ENCODE data around the gene UNK.
"Not testable (repeated sequence)": the region's sequence is repeated elsewhere in the genome, so short reads cannot be mapped to it uniquely, and the experiment has no call there.

UNK gene

DNA sequence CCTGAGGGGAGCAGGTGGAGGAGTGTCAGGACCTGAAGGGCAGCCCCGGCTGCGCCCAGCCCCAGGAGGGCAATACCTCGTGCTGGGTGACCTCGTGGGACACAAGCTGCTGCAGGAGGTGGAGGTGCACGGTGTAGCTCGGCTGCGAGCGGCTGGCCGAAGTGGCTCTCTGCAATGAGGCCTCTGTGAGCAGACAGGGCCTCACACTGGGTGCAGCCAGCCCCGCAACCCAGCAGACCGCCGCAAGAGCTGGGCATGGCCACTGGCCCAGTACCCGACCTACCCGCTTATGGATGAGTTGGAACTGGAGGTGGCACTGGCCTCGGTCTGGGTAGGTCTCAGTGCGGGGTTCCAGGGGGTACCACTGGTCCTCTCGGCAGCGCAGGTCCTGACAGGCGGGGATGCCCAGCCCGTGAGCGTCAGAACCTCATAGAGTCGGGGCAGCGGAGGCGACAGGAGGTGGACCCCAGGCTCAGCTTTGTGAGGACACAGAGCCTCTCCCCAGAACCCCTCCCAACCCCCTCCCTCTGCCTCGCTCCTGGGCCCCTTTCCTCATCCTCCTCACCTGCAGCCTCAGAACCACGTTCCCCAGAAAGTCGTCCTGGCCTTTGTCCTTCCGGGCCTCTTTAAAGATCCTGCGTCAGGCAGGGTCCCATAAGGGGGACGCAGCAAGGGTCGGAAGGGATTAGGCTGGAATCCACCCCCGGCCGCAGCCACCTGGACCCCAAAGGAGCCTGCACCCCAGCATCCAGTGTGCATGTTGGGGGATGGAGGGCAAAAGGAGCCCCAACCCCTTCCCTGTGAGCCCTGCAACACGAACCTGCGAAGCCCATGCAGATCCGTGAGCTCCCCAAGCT lies 55.6 kb downstream of the UNK start:
- DNase-seq, result no peak

DNA sequence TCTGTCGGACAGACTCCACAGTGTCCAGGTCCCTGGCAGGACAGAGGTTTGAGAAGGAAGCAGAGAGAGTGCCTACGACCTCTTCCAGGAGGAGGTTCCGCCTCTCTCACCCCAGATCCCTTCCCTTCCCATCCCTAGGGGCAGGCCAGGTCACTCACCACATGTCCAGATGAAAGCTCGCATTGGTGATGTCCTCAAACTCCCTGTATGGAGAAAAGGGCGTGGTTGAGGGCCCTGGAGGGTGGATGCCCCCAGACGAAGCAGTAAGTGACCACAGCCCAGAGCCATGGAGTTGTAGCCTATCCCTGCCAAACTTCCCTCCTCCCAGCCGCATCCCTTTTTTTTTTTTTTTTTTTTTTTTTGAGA lies 56.2 kb downstream of the UNK start:
- no peak for DNase-seq

DNA sequence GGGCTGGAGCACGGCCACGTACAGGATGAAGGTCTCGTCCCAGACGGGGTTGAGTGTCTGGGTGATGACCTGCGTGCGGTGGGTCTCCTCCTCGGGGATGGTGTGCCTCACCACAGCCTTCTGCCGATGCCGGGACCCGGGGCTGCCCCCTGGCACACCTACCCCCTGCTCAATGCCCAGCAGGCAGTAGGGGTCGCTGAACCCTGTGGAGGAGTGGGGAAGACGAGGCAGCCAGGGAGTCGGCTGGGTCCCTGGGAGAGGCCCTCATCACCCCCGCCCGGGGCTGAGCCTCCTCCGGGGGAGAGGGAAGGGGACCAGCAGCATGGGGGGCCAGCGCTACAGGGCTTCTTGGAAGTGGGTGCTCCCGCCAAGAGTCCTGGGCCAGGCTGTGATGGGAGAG lies 57.8 kb downstream of the UNK start:
- DNase-seq, result no peak

DNA sequence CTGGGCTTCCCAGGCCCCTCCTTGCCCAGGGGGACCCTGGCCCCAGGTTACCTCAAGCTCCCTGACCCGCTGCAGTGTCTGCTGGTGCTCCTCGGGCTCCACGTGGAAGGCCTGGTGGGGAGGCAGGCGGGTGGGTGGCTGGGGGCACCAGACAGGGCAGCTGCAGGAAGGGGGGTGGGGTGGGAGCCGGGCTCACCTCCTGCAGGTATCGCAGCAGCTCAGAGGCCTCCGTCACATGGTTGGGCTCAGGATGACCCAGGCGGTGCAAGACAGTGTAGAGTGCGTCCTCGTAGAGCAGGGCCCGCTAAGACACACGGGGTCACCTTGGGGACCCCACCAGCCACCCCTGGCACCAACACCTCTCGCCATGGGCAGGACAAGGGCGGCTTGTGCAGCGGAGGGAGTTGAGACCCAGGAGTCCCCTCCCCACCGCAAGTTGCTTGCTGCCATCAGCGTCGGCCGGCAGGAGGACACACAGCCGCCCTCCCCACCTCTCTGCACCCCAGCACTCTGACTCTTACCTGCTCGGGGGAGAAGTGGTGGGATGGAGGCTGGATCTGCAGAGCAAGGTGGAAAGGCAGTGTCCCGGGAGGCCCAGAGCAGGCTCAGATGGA lies 58.5 kb downstream of the UNK start:
- no peak for DNase-seq

DNA sequence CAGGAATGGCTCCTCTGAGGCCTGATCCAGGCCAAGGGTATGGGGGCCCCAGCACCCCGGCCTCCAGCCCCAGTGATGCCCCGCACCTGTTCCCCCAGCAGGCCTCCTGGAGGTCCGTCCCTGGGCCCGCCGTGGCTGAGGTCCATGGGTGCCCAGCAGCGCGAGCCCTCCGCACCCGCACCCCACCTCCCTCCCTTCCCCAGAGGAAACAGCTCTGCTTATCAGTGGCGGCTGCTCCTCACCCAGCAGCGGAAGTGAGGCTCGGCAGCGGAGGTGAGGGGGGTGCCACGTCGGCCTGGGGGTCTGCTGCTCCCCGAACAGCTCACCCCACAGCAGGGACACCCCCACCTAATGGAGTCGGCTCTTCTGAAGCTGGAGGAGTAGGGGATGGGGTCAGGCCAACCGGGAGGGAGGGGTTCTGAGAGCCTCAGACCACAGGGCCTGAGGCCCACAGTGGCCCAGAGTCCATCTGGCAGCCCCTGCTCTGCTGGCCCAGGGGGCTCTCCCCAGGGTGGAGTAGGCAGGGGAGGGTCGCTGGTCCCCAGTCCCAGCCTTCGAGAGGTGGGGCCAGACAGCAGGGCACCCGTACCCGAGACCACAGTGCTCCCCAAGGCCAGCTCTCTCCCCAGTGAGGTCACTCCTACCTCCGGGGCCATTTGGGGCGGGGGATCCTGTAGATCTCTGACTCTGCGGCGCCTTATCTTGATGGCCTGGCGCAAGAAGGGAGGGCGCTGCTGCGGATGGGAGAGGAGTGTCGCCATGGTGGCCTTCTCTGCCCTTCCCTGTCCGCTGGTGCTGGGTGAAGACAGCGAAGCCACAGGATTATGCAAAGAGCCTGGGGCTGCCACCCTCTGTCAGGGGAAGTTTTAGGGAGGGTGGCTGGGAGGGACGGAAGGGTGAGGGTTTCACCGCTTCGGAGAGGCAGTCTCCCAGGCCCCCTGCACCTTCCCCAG lies 59.2 kb downstream of the UNK start, which contains the start of gene UNC13D:
Gene UNC13D, minus strand, starts transcription at position 828 of the 953 bp plus-strand sequence. Its CDS starts 67 bp downstream, at position 761.
- DNase-seq, result no peak

DNA sequence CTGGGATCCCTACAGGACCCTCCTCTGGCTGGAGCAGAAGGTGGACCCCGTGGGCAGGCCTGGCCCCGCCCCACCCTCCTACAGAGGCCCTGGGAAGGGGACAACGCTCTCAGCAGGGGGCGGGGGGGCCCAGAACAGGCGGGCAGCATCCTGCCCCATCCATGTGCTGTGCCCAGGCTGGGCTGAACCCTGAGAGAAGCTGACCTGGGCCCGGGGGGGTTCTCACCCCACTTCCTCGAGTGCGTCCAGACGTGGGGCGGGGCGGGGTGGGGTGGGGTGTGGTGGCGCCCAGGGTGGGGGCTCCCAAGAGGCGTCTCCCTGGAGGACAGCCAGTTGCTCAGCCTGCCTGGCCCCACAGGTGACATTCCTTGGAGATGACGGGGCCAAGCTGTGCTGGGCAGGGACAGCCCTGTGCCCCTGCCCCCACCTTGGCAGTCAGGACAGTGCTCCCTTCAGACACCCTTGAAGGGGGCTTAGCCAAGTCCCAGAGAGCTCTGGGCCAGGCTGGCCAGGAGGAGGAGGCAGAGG lies 60.0 kb downstream of the UNK start:
- no peak for DNase-seq

DNA sequence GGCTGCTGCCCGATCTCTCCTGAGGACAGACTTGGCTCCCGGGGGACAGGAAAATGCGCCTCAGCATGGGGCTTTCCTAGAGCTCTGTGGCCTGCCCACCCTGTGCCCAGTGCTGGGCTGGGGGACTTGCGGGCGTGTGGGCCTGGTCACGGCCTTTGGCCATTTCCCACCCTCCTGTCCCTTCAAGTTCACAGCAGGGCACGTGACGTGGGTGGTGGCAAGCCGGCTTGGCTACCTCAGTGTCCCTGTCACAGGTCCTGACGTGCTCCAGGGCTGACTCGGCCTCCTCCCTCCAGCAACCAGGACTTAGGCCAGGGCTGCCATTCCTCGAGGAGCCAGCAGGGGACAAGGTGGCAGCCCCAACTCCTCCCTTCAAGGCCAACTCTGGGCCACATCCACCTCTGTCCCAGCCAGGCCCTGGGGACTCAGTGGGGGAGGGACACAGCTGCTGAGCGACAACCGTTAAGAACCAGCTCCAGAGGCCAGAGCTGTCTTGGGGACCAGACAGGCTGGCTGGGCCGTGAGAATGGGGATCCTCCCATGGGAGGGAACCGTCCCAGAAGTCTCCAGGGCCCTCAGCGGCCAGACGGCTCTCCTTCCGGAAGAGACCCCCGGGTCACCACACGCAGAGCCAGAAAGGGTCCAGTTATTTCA lies 60.6 kb downstream of the UNK start:
- peak; percentile 6 for DNase-seq

DNA sequence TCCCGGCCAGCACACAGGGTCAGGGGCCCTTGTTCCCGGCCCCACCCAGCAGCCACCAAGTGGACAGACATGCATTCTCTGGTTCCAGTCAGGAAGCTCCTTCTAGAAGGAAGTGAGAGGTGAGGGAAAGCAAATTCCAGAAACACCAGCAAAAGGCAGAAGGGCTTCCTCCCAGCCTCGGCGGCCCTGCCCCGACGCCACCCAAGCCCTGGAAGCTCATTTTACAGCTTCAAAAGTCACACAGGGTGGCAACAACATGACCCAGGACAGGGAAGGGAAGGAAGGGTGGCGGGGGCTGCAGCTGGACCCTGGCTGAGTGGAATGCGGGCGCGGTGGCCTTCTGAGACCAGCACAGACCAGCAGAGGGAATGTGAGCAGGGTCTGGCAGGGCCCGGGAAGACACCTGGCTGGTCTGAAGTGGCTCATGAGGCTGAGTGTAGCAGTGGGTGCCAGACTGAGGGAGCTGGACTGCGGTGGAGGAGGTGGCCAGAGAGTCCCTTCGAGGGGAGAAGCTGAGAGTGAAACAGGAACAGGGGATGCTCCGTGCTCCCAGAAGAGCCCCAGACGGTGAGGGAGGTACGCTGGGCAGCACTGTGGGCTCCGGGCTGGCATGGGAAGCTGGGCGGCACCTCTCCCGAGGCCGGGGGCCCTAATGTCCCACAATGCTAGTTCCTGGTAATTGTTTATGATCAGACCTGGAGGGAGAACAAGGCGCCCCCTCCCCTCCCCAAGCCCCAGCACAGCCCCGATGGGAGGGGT lies 61.5 kb downstream of the UNK start:
- DNase-seq, result no peak

DNA sequence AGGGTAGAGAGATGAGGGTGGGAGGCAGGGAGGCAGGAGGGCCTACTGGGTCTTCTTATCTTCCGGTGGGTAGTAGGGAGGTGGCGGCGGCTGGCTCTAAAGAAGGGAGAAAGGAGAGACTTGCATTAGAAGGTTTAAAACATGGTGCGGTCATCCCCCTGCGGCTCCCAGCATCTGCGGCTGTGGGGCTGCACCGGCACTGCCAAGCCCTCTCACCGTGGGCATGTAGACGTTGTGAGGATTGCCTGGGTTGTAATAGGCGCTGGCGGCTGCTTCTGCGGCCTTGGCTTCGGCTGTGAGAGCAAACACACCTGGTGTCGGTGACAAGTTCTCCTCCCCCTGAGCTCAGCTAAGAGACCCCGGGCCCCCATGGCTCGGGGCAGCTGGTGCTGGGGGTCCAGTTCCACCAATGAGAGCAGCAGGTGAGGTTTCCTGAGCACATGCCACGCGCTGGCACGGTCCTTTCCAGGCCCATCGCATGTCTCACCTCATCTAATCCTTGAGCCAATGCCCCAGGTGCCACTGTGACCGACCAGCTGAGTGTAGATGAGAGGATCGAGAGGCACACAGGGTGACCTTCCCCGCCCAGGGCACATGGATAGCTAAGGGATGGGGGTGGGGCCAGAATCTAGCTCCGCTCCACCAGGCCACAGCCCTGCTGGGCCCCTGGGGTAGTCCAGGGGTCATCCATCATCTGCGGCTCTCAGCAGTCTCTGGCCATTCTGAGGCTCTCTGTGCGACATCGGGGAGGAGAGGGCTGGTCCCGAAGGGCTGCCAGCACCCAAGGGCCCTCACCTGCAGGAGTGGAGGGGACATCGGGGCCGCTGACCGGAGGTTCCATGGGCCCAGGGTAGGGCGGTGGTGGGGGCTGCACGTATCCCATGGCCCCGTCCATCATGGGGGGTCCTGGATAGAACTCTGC lies 62.3 kb downstream of the UNK start:
- DNase-seq, result no peak

DNA sequence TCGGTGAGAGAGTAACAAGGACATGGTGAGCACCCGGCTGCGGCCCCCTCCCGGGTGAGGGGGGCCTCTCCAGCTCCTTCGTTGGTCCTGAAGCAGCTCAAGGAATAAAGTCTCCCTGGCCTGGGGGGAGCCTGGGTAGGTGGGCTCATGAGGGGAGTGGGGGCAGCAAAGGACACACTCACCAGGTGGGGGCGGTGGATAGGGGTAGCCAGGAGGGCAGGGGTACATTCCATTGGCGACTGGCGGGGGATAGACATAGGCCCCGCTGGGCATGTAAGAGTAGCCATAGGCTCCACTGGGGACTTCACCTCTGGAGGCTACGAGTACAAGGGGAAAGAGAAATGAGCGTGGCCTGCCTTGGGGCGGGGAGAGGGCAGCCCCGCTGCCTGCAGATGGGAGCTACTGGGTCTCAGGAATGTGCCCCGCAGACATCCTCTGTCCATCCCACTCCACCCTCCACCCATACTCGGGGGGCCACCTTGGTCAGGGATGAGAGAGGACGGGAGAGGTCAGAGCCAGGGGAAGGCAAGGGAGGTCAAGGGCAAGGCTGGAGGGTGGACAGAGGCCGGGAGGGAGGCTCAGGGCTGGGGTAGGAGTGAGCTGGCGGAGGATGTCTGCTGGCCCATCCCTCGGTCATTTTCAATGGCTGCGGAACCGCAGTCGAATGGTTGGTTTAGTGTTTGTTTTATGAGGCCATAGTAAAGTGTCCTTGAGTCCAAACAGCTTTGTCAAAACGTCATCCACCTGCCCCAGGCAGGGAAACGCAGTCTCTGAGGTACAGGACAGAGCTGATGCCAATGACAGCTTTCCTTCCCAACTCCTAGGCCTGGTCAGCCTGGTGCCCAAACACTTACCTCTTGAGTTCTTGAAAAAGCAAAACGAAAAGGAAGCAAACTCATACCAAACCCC lies 63.3 kb downstream of the UNK start:
- DNase-seq, result no peak

DNA sequence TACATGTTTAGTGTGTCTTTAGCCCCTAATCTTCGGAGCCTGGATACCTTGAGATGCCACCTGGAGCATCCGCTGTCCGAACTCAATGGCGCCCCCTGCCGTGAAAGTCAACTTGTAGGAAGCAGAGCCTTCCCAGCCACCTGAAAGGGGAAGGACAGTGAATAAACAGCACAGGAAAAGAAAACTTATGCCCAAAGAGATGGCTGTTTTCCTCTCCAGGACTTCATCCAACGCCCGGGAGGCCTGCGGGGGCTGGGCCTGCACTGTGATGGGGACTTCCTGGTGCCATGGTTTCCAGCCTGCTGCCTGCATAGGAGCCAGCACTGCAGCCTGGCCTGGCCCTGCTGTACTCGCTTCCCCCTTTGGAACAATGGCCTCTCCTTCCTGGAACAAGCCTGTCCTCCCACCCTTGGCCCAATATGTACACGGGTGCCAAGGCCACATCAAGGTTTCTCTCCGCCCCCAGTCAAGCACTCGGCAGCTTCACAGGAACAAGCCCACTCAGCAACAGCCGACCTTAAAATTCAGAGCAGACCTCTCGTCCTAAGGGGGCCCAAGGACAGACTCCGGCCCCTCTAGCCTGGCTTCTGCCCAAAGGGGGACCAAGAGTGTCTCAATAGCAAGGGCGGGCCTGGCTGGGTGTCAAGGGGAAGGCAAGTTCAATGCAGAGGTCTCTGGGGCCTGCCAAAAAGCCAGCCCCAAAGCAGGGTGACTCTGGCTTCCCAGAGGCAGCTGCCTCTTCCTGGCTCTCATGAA lies 64.1 kb downstream of the UNK start:
- no peak for DNase-seq

DNA sequence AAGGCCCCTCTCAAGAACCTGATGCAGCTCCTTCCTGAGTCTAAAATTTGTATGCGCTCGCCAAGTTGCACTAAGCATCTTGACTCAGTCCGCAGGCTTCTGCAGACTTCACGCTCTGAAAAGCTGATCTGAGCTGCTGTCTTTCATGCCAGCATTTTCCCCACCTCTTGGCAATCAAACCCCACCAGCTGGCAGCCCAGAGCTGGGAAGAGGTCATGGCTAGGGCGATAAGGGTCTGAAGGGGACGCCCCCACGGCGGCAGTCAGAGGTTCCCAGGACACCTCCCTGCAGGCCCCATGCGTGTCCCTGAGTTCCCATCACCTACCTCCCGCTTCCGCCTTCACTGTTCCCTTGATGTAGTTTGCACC lies 64.7 kb downstream of the UNK start:
- DNase-seq, result no peak

DNA sequence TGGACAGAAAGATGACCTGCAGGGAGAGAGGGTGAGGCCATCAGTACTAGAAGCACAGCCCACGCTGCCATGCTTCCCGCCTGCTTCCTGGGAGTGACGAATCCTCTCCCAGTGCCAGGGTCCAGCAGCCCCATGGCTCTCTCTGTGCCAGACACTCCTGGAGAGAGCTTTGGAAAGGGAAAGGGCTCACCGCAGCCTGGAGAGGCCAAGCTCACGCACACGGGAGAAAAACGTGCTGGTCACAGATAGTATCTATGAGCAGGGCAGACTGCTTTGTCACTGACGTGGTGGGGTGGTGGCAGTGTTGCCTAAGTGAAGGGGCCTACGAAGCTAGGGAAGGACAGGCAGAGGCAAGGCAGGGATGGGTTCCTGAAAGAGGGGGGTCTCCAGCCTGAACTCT lies 65.1 kb downstream of the UNK start:
- no peak for DNase-seq

DNA sequence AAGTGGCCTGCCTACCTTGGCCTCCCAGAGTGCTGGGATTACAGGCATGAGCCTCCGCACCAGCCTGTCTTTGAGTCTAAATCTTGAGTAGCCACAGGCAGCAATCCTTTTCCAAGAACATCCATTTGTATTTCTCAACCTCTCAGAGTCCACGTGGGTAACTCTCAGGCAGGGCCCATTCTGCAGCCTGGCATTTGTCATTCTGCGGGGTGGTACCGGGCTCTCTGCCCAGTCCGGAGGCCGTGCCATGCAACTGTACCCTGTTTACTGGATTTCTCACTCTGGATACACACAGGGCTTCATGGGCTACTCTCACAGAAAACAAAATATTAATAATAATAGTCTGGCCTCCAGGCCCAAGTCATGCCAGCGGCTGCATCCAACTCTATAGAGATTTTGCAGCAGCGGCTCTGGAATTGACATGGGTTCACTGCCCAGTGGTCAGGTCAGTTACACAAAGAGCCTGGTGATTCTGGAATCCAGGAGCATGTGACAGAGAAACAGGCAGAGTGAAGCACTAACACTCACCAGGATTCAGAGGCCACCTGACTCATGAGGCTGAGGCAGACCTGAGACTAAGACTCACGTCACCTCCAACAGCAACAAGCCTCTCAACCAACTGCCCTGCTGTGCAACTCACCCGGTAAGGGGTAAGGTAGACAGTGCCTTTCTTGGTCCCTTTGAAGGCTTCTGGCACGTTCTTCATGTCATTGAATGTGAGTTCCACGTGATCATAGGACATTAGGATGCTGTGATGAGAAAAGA lies 66.5 kb downstream of the UNK start:
- no peak for DNase-seq

DNA sequence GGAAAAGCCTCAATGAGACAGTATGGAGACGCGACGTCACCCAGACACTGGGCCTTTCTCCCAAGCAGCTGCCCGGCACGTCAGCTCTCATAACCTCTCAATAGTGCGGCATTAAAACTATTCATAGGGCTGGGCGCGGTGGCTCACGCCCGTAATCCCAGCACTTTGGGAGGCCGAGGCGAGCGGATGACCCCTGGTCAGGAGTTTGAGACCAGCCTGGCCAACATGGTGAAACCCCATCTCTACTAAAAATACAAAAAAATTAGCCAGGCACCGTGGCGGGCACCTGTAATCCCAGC lies 67.0 kb downstream of the UNK start:
- not testable (repeated sequence) for DNase-seq

DNA sequence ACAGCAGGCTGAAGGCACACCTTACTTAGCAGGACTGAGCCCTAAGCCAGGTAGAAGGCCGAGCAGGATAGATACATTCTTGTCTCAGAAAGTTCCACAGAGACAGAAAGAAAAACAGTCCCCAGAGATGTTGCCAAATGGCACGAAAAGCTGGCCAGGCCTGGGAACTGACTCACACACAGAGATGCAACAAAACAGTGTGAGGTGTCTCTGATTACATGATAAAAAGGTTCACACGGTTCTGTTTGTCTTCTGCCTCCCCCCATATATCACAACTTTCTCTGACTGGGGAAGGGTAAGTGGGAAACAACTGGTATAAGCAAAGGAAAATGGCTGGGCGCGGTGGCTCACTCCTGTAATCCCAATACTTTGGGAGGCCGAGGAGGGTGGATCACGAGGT lies 68.8 kb downstream of the UNK start:
- no peak for DNase-seq

DNA sequence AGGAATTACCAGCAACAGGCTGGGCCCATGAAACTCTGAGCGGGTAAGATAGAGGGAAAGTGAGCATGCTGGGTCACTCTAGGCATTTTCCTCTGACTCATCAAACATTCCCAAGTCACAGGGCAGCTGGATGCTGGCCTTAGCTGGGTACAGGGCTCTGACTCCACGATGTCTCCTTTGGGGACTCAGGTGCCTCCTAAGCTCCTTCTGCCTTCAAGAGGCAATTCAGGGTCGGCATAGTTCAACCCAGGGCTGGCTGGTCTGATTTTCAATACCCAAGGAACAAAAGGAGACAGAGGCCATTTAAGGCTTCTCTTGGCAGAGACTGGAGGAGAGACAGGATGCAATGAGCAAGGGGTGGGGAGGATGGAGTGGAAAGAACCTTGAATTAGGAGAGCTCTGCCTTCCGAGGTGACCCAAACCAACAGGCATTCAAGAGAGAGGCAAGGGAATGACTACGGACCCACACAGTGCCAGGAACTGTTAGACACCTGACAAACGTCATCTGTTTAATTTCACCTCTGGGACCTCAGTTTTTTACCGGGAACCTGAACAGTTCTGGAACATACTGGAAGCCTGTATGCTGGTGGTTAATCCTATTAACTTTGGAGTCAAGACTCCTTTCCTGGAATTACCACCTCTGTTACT lies 69.6 kb downstream of the UNK start:
- DNase-seq, result no peak

DNA sequence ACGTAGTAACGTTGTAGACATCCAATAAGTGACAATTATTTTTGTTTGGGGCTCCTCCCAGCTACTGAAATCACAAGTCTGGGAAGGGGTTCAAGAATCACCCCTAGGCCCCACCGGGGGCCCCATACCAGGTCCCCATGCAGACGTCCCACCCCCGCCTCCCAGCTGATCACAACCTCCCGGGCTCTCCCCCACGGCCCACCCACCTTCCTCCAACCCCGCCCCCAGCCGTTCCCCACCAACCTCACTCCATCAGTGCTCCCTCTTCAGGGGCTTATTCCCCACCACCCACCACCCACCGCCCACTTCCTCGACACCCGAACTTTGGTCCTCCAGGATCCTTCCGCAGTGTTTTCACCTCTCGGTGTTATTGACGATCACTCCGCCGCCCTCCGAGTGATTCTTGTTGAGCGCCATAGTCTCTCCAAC lies 70.3 kb downstream of the UNK start:
- no peak for DNase-seq
